ENCODE measurements around the gene GINS1. TPM values are rescaled to one million over a fixed set of nuclear protein-coding genes. Genes with fewer than 3 reads are reported as not detected.

Gene GINS1
- total RNA-seq, 1 experiment from 2014 or later: 74.3 TPM

GRCh38 chr20:25376886-25377285 is 30.6 kb upstream of the GINS1 start:
- no peak overlapping the region for H3K4me3 Mint-ChIP-seq
- no peak overlapping the region for H3K27ac ChIP-seq (ENCODE audit: insufficient read length, low read depth, low read length)
- no peak overlapping the region for H2BK12ac ChIP-seq (ENCODE audit: insufficient read length, low read depth, low read length)
- no peaks in the 10 kb centered on the region for H3K27me3 Mint-ChIP-seq (ENCODE audit: low read depth)
- H4K20me1 ChIP-seq (ENCODE audit: control insufficient read depth, insufficient read depth, insufficient read length): no peaks in the 10 kb centered on the region
- H2BK15ac ChIP-seq (ENCODE audit: low read depth, low read length): no peak overlapping the region
- peaks cover 20% of the 10 kb centered on the region; the same call in 1 of the 2 replicates for H3K79me2 ChIP-seq (ENCODE audit: insufficient read depth, low read length)
- no peak overlapping the region for H3K9ac ChIP-seq (ENCODE audit: extremely low read depth, insufficient read length, low read length)
- H3K9me3 ChIP-seq (ENCODE audit: control insufficient read depth, low read depth, low read length): no peaks in the 10 kb centered on the region
- no peak for TF ChIP-seq CTCF (conservative IDR thresholded peaks at IDR 0.05)
- no peak overlapping the region for H3K14ac ChIP-seq (ENCODE audit: insufficient read depth, low read length)
- no peak overlapping the region for H4K8ac ChIP-seq (replicated peaks; ENCODE audit: insufficient read length, low read depth, low read length)
- no CpG with 5 or more reads among the region's 2 CpGs for WGBS (ENCODE audit: extremely low coverage, insufficient read length, low lambda C conversion rate)
- H2AK5ac ChIP-seq (ENCODE audit: insufficient read length, low read length): no peak overlapping the region
- peaks cover 26 to 55% (median 32%) of the 10 kb centered on the region in 3 experiments for H3K36me3 Mint-ChIP-seq (ENCODE audit: insufficient read depth in 1 of 3, low read depth in 3 of 3)
- no peaks in the 10 kb centered on the region for H3K23me2 ChIP-seq (ENCODE audit: insufficient read length, low read depth, low read length, poor library complexity, severe bottlenecking)
- H3K79me1 ChIP-seq (ENCODE audit: insufficient read depth, low read depth, low read length, poor library complexity, severe bottlenecking): peaks cover 10% of the 10 kb centered on the region
- no peak overlapping the region for H2BK5ac ChIP-seq (ENCODE audit: insufficient read length, low read length)
- no peak overlapping the region for H4K91ac ChIP-seq (ENCODE audit: insufficient read length, low read depth, low read length)
- H3K23ac ChIP-seq (ENCODE audit: insufficient read length, low read depth, low read length): no peak overlapping the region
- no peak overlapping the region for H3K4me2 ChIP-seq (ENCODE audit: insufficient read depth, insufficient read length, low read length)
- H3K18ac ChIP-seq (ENCODE audit: insufficient read length, low read depth, low read length): no peak overlapping the region
- H3K4me1 ChIP-seq (ENCODE audit: insufficient read depth, low read length): no peaks in the 10 kb centered on the region
- no peak for DNase-seq
- H3K27ac Mint-ChIP-seq: no peak overlapping the region; a peak in 1 of 7 replicates
- H3K9me3 Mint-ChIP-seq: peaks cover 0 to 4% of the 10 kb centered on the region in 2 experiments; a peak in 4 of 5 replicates
- H3K27me3 ChIP-seq (ENCODE audit: insufficient read depth, low read length): no peaks in the 10 kb centered on the region
- no peak overlapping the region for H2BK20ac ChIP-seq (ENCODE audit: low read depth, low read length, poor library complexity, severe bottlenecking)
- peaks cover 0 to 7% of the 10 kb centered on the region in 2 experiments; a peak in 1 of 4 replicates for H3K4me1 Mint-ChIP-seq
- H3K56ac ChIP-seq (ENCODE audit: insufficient read length, low read depth, low read length): no peak overlapping the region
- H2BK120ac ChIP-seq (ENCODE audit: low read depth, low read length, poor library complexity, severe bottlenecking): no peak overlapping the region
- no peak overlapping the region for H2AFZ ChIP-seq (ENCODE audit: low read length)
- no peak overlapping the region for H4K5ac ChIP-seq (ENCODE audit: insufficient read length, low read depth, low read length)
- no peak overlapping the region for H3K4ac ChIP-seq (ENCODE audit: low read depth, low read length)
- no peak overlapping the region for H3T11ph ChIP-seq (ENCODE audit: low read length)
